ENCODE data around the gene PROX1. TPM values are rescaled to one million over a fixed set of nuclear protein-coding genes. Genes with fewer than 3 reads are reported as not detected.

The PROX1 gene
- total RNA-seq, 1 donor from 2014 or later: 4.8 TPM

DNA sequence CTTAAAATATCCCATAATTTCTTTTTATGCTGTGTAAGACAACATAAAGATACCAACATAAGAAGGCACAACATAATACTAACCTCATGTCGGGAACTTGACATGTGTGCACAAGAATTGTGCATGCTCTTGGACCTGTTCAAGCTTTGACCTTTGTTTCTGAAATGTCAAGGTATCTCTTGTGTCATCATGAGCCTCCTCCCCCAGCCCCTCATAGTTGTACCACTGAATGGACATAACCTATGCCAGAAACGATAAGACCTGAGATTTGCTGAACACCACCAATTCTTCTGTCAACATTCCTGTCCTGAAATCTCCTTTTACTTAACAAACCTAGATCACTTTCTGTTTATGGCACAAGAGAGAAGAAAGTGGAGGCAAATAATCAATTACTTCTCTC lies 29.4 kb upstream of the PROX1 start:
- Histone ChIP-seq H3K4me3 (ENCODE audit: insufficient read depth, low read depth, low read length) (no peak overlapping the region), H3K36me3 (ENCODE audit: insufficient read depth, low read length) (no peaks in the 10 kb centered on the region), H3K27ac (ENCODE audit: low read depth, low read length) (no peak overlapping the region), H3K9ac (ENCODE audit: low read length) (no peak overlapping the region), H3K4me1 (ENCODE audit: insufficient read depth, low read length) (no peaks in the 10 kb centered on the region), H4K20me1 (ENCODE audit: insufficient read depth, low read length) (no peaks in the 10 kb centered on the region), H3K79me2 (ENCODE audit: insufficient read depth, low read length) (no peaks in the 10 kb centered on the region), H3K4me2 (ENCODE audit: low read length) (no peak overlapping the region), H3K27me3 (ENCODE audit: insufficient read depth, low read length) (no peaks in the 10 kb centered on the region), H2AFZ (ENCODE audit: low read depth, low read length) (no peak overlapping the region), H3K9me3 (ENCODE audit: insufficient read depth, low read depth, low read length) (no peaks in the 10 kb centered on the region)
- no peak for FAIRE-seq
- Mint-ChIP-seq H3K9me3 (ENCODE audit: unreplicated experiment) (no peaks in the 10 kb centered on the region), H3K4me3 (ENCODE audit: unreplicated experiment) (no peak overlapping the region), H3K4me1 (ENCODE audit: low read depth, unreplicated experiment) (no peaks in the 10 kb centered on the region), H3K27me3 (ENCODE audit: low read depth, unreplicated experiment) (peaks cover 14% of the 10 kb centered on the region), H3K36me3 (ENCODE audit: low read depth, unreplicated experiment) (no peaks in the 10 kb centered on the region), H3K27ac (ENCODE audit: unreplicated experiment) (no peak overlapping the region)
- TF ChIP-seq EZH2 (IDR thresholded peaks at IDR 0.05; ENCODE audit: insufficient read depth, low read length): no peak
- TF ChIP-seq, protein P1, sequence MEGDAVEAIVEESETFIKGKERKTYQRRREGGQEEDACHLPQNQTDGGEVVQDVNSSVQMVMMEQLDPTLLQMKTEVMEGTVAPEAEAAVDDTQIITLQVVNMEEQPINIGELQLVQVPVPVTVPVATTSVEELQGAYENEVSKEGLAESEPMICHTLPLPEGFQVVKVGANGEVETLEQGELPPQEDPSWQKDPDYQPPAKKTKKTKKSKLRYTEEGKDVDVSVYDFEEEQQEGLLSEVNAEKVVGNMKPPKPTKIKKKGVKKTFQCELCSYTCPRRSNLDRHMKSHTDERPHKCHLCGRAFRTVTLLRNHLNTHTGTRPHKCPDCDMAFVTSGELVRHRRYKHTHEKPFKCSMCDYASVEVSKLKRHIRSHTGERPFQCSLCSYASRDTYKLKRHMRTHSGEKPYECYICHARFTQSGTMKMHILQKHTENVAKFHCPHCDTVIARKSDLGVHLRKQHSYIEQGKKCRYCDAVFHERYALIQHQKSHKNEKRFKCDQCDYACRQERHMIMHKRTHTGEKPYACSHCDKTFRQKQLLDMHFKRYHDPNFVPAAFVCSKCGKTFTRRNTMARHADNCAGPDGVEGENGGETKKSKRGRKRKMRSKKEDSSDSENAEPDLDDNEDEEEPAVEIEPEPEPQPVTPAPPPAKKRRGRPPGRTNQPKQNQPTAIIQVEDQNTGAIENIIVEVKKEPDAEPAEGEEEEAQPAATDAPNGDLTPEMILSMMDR (IDR thresholded peaks at IDR 0.05; ENCODE audit: insufficient read depth, low read depth, low read length): no peak
- DNase-seq (ENCODE audit: low read depth): no peak

DNA sequence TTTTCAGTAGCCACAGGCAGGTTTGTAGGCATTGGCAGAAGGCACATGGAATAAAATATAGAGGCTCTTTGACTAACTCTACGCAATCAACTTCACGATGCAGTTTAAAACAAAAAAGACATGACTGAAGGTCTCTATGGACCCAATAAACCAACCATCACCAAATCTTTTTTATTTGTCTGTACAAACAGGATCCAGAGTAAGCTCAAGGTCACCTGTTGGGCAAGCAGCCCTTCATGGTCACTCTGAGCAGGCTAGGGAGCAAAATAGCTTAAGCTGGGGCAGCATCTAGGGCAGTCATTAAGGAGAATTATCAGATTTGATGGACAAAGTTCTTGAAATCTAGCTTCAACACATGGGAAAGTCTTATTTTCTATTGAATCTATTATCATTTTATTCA lies 26.8 kb upstream of the PROX1 start:
- H3K4me1 Mint-ChIP-seq (ENCODE audit: low read depth, unreplicated experiment): no peaks in the 10 kb centered on the region
- no peaks in the 10 kb centered on the region for H3K36me3 Mint-ChIP-seq (ENCODE audit: low read depth, unreplicated experiment)
- H3K27me3 ChIP-seq (ENCODE audit: insufficient read depth, low read length): no peaks in the 10 kb centered on the region
- FAIRE-seq (no peak), DNase-seq (ENCODE audit: low read depth) (no peak)
- H3K4me3 ChIP-seq (ENCODE audit: insufficient read depth, low read depth, low read length): no peak overlapping the region
- no peak overlapping the region for H3K4me2 ChIP-seq (ENCODE audit: low read length)
- H3K79me2 ChIP-seq (ENCODE audit: insufficient read depth, low read length): no peaks in the 10 kb centered on the region
- H3K36me3 ChIP-seq (ENCODE audit: insufficient read depth, low read length): no peaks in the 10 kb centered on the region
- H3K27ac Mint-ChIP-seq (ENCODE audit: unreplicated experiment): no peak overlapping the region
- H3K4me3 Mint-ChIP-seq (ENCODE audit: unreplicated experiment): no peak overlapping the region
- no peak for TF ChIP-seq EZH2 (IDR thresholded peaks at IDR 0.05; ENCODE audit: insufficient read depth, low read length)
- TF ChIP-seq, protein P1 (IDR thresholded peaks at IDR 0.05; ENCODE audit: insufficient read depth, low read depth, low read length): no peak
- no peak overlapping the region for H3K27ac ChIP-seq (ENCODE audit: low read depth, low read length)
- no peak overlapping the region for H3K9ac ChIP-seq (ENCODE audit: low read length)
- H3K4me1 ChIP-seq (ENCODE audit: insufficient read depth, low read length): no peaks in the 10 kb centered on the region
- no peak overlapping the region for H2AFZ ChIP-seq (ENCODE audit: low read depth, low read length)
- peaks cover 12% of the 10 kb centered on the region for H3K27me3 Mint-ChIP-seq (ENCODE audit: low read depth, unreplicated experiment)
- H3K9me3 Mint-ChIP-seq (ENCODE audit: unreplicated experiment): no peaks in the 10 kb centered on the region
- H4K20me1 ChIP-seq (ENCODE audit: insufficient read depth, low read length): no peaks in the 10 kb centered on the region
- H3K9me3 ChIP-seq (ENCODE audit: insufficient read depth, low read depth, low read length): no peaks in the 10 kb centered on the region

DNA sequence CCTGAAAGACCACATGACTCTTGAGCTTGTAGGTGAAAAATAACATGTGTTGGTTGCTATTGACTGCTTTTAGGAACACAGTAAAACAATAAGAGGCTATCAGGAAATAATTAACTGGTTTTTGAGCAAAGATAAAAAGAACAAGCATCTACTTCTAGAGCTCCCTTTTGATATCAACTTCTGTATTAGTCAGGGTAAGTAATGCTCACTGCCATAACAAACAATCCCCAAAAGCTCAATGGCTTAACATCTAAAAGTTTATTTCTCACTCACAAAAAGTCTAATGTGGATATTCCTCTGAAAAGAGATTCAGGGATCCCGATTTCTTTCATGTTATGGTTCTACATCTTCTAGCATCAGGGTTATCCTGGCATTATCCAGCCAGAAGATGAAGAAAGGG lies 25.3 kb upstream of the PROX1 start:
- H4K20me1 ChIP-seq (ENCODE audit: insufficient read depth, low read length): no peaks in the 10 kb centered on the region
- H3K27me3 ChIP-seq (ENCODE audit: insufficient read depth, low read length): no peaks in the 10 kb centered on the region
- H3K4me2 ChIP-seq (ENCODE audit: low read length): no peak overlapping the region
- TF ChIP-seq EZH2 (IDR thresholded peaks at IDR 0.05; ENCODE audit: insufficient read depth, low read length): no peak
- TF ChIP-seq, protein P1 (IDR thresholded peaks at IDR 0.05; ENCODE audit: insufficient read depth, low read depth, low read length): no peak
- H3K9ac ChIP-seq (ENCODE audit: low read length): no peak overlapping the region
- no peaks in the 10 kb centered on the region for H3K4me1 ChIP-seq (ENCODE audit: insufficient read depth, low read length)
- H2AFZ ChIP-seq (ENCODE audit: low read depth, low read length): no peak overlapping the region
- Mint-ChIP-seq H3K36me3 (ENCODE audit: low read depth, unreplicated experiment) (no peaks in the 10 kb centered on the region), H3K27me3 (ENCODE audit: low read depth, unreplicated experiment) (peaks cover 21% of the 10 kb centered on the region), H3K4me1 (ENCODE audit: low read depth, unreplicated experiment) (no peaks in the 10 kb centered on the region), H3K27ac (ENCODE audit: unreplicated experiment) (no peak overlapping the region), H3K4me3 (ENCODE audit: unreplicated experiment) (no peak overlapping the region), H3K9me3 (ENCODE audit: unreplicated experiment) (no peaks in the 10 kb centered on the region)
- DNase-seq (ENCODE audit: low read depth) (no peak), FAIRE-seq (no peak)
- no peak overlapping the region for H3K4me3 ChIP-seq (ENCODE audit: insufficient read depth, low read depth, low read length)
- H3K27ac ChIP-seq (ENCODE audit: low read depth, low read length): no peak overlapping the region
- no peaks in the 10 kb centered on the region for H3K79me2 ChIP-seq (ENCODE audit: insufficient read depth, low read length)
- H3K36me3 ChIP-seq (ENCODE audit: insufficient read depth, low read length): no peaks in the 10 kb centered on the region
- H3K9me3 ChIP-seq (ENCODE audit: insufficient read depth, low read depth, low read length): no peaks in the 10 kb centered on the region
